HCT116 (cell line): ENCODE data around the gene PTPRC. TPM values are rescaled to one million over a fixed set of nuclear protein-coding genes. Genes with fewer than 3 reads are reported as not detected.

Source experiments
- ATAC-seq: fragments of 200-7000 bp; cut with Tn5 transposase; 2 replicates; pipeline ENCODE4 v1.9.1; 2020; ENCODE audit warnings: mild to moderate bottlenecking, moderate library complexity
- BruUV-seq: library from RNA; stranded (reverse); fragments of 400-500 nt; replicated peaks from 2 replicates; lab custom pipeline; 2021; lab: Mats Ljungman, UMichigan
- CTCF ChIA-PET: fragments of 300-600 bp; sonication (Branson Sonifier 250); formaldehyde crosslinking; loops from one replicate; lab custom pipeline; 2021; ENCODE audit warnings: antibody characterized with exemption; lab: Charles Lee
- POLR2A ChIA-PET: fragments of 300-600, 350-600 bp; sonication (Branson Sonifier 250); formaldehyde crosslinking; loops from one replicate; lab custom pipeline; 2021; ENCODE audit warnings: antibody characterized with exemption; lab: Charles Lee
- RAD21 ChIA-PET, 2 experiments: fragments of 300-600 bp; sonication (Branson Sonifier 250); formaldehyde crosslinking; loops; one replicate each; lab custom pipeline; 2023; ENCODE audit warnings: low total read pairs in 2 of 2; ENCODE audit not compliant: uncharacterized antibody in 2 of 2, unreplicated experiment in 2 of 2, low non-redundant PET in 1 of 2; lab: Charles Lee
- DNase-seq: peaks from one replicate; pipeline ENCODE4 v3.0.0-alpha.2; 2010; ENCODE audit warnings: low read depth, low spot score
- H2AFZ ChIP-seq: fragments of 200-600 bp; shearing (Covaris generic), sonication (generic); 2 replicates; pipeline ENCODE4 v1.6.1; 2017; ENCODE audit warnings: low read depth, mixed run types, mixed read lengths, antibody characterized with exemption, low read length; ENCODE audit not compliant: poor library complexity, severe bottlenecking
- H3K27ac ChIP-seq: 2 replicates; pipeline ENCODE4 v1.5.1; 2012; ENCODE audit warnings: low read depth, low read length
- H3K27me3 ChIP-seq: fragments of 200-600 bp; sonication (generic); 2 replicates; pipeline ENCODE4 v1.6.1; 2016; ENCODE audit warnings: mixed run types, low read length, mixed read lengths; ENCODE audit not compliant: insufficient read depth
- H3K36me3 ChIP-seq, 2 experiments: fragments of 200-500 bp in 1 of 2; fragments of 200-600 bp in 1 of 2; sonication (Bioruptor generic) in 1 of 2; sonication (generic) in 1 of 2; 2 replicates each; pipeline versions ENCODE4 v1.5.1 to v1.6.1; 2014 to 2016; ENCODE audit warnings: low read length in 2 of 2, inconsistent platforms in 1 of 2, mixed read lengths in 1 of 2, mixed run types in 1 of 2; ENCODE audit not compliant: insufficient read depth in 2 of 2, control insufficient read depth in 1 of 2
- H3K4me1 ChIP-seq, 2 experiments: fragments of 200-600 bp in 1 of 2; sonication (generic) in 1 of 2; 2 replicates each; pipeline versions ENCODE4 v1.5.1 to v1.6.1; 2012 to 2017; ENCODE audit warnings: low read length in 2 of 2, inconsistent platforms in 1 of 2, mild to moderate bottlenecking in 1 of 2, mixed read lengths in 1 of 2, mixed run types in 1 of 2, moderate library complexity in 1 of 2; ENCODE audit not compliant: insufficient read depth in 2 of 2, control insufficient read depth in 1 of 2
- H3K4me2 ChIP-seq: fragments of 200-600 bp; sonication (generic); 2 replicates; pipeline ENCODE4 v1.6.1; 2017; ENCODE audit warnings: mixed run types, low read length, mixed read lengths
- H3K4me3 ChIP-seq, 2 experiments: fragments of 200-600 bp in 1 of 2; sonication (generic) in 1 of 2; replicated peaks in 1 of 2; 2 replicates each; pipeline ENCODE4 v1.5.1; 2011 to 2016; ENCODE audit warnings: low read length in 2 of 2, control low read depth in 1 of 2, low read depth in 1 of 2, mild to moderate bottlenecking in 1 of 2, mixed read lengths in 1 of 2, mixed run types in 1 of 2
- H3K79me2 ChIP-seq: fragments of 200-600 bp; sonication (generic); 2 replicates; pipeline ENCODE4 v1.6.1; 2017; ENCODE audit warnings: mild to moderate bottlenecking, mixed run types, low read length, moderate library complexity, mixed read lengths; ENCODE audit not compliant: insufficient read depth
- H3K9ac ChIP-seq: fragments of 200-600 bp; sonication (generic); 2 replicates; pipeline ENCODE4 v1.6.1; 2016; ENCODE audit warnings: low read length, mixed read lengths
- H3K9me2 ChIP-seq: fragments of 200-600 bp; sonication (generic), shearing (Covaris generic); 2 replicates; pipeline ENCODE4 v1.6.1; 2017; ENCODE audit warnings: mixed run types, mild to moderate bottlenecking, moderate library complexity; ENCODE audit not compliant: insufficient read depth
- H3K9me3 ChIP-seq, 2 experiments: fragments of 200-500 bp in 1 of 2; fragments of 200-600 bp in 1 of 2; sonication (Bioruptor generic) in 1 of 2; sonication (generic) in 1 of 2; 2 replicates each; pipeline ENCODE4 v1.6.1; 2014 to 2017; ENCODE audit warnings: low read length in 2 of 2, mixed read lengths in 2 of 2, inconsistent platforms in 1 of 2, low read depth in 1 of 2, mild to moderate bottlenecking in 1 of 2, mixed run types in 1 of 2, moderate library complexity in 1 of 2; ENCODE audit not compliant: control insufficient read depth in 1 of 2, insufficient read depth in 1 of 2
- H4K20me1 ChIP-seq: fragments of 200-600 bp; sonication (generic), shearing (Covaris generic); 2 replicates; pipeline ENCODE4 v1.6.1; 2017; ENCODE audit warnings: mixed run types, mild to moderate bottlenecking, moderate library complexity; ENCODE audit not compliant: insufficient read depth
- CEBPB ChIP-seq: IDR thresholded peaks from 2 replicates; pipeline ENCODE4 v1.6.1; 2012; ENCODE audit warnings: low read depth
- CTCF ChIP-seq, 3 experiments: fragments of 200-600 bp in 1 of 3; sonication (generic) in 1 of 3; IDR thresholded peaks in 2 of 3; conservative IDR thresholded peaks in 1 of 3; 2 replicates each; pipeline ENCODE4 v1.5.1; 2012 to 2017; ENCODE audit warnings: low read depth in 2 of 3, low read length in 2 of 3, antibody characterized with exemption in 1 of 3, borderline replicate concordance in 1 of 3, control low read depth in 1 of 3, mild to moderate bottlenecking in 1 of 3, mixed read lengths in 1 of 3, mixed run types in 1 of 3, moderate library complexity in 1 of 3; ENCODE audit not compliant: insufficient read depth in 1 of 3
- EGR1 ChIP-seq: IDR thresholded peaks from 2 replicates; pipeline ENCODE4 v1.6.1; 2012; ENCODE audit warnings: low read depth
- ELF1 ChIP-seq: IDR thresholded peaks from 2 replicates; pipeline ENCODE4 v1.6.1; 2012; ENCODE audit warnings: low read depth, borderline replicate concordance
- EZH2phosphoT487 ChIP-seq: fragments of 200-600 bp; IDR thresholded peaks from 2 replicates; pipeline ENCODE4 v1.6.1; 2018; ENCODE audit warnings: antibody characterized with exemption, borderline replicate concordance
- JUND ChIP-seq: IDR thresholded peaks from 2 replicates; pipeline ENCODE4 v1.6.1; 2012
- MAX ChIP-seq: IDR thresholded peaks from 2 replicates; pipeline ENCODE4 v1.6.1; 2012
- POLR2A ChIP-seq: IDR thresholded peaks from 2 replicates; pipeline ENCODE4 v1.7.0; 2011; ENCODE audit warnings: borderline replicate concordance; ENCODE audit not compliant: insufficient read depth, insufficient read length; ENCODE audit errors: extremely low read depth
- POLR2AphosphoS5 ChIP-seq: IDR thresholded peaks from 2 replicates; pipeline ENCODE4 v1.6.1; 2011; ENCODE audit warnings: mild to moderate bottlenecking, low read depth, low read length, moderate library complexity
- SIN3A ChIP-seq: IDR thresholded peaks from 2 replicates; pipeline ENCODE4 v1.6.1; 2012; ENCODE audit warnings: low read depth
- SRF ChIP-seq: IDR thresholded peaks from 2 replicates; pipeline ENCODE4 v1.6.1; 2012; ENCODE audit warnings: low read depth
- TCF7L2 ChIP-seq: IDR thresholded peaks from 2 replicates; pipeline ENCODE4 v1.7.0; 2011; ENCODE audit warnings: borderline replicate concordance, inconsistent platforms; ENCODE audit not compliant: insufficient read depth, insufficient read length; ENCODE audit errors: extremely low read depth
- YY1 ChIP-seq: IDR thresholded peaks from 2 replicates; pipeline ENCODE4 v1.6.1; 2011; ENCODE audit warnings: low read length, low read depth, moderate library complexity, mild to moderate bottlenecking; ENCODE audit not compliant: insufficient replicate concordance; ENCODE audit errors: extremely low read depth
- ZBTB33 ChIP-seq: IDR thresholded peaks from 2 replicates; pipeline ENCODE4 v1.6.1; 2011; ENCODE audit warnings: mild to moderate bottlenecking, low read length, moderate library complexity; ENCODE audit not compliant: insufficient replicate concordance; ENCODE audit errors: extremely low read depth
- ZFX ChIP-seq: fragments of 450-650 bp; IDR thresholded peaks from 2 replicates; pipeline ENCODE4 v1.6.1; 2017
- ZNF274 ChIP-seq: fragments of 200-500 bp; sonication (Bioruptor generic); IDR thresholded peaks from 2 replicates; pipeline ENCODE4 v1.6.1; 2014; ENCODE audit warnings: mild to moderate bottlenecking, low read depth, low read length, inconsistent platforms
- intact Hi-C: fragments of 100-400 bp; cut with micrococcal nuclease; formaldehyde crosslinking; loops from 2 replicates; pipeline ENCODE4 v1.10.0; 2022
- total RNA-seq: library from RNA; stranded (reverse); gene quantifications from one replicate; pipeline ENCODE4 v1.2.1, GENCODE V29; 2021; ENCODE audit not compliant: unreplicated experiment
- TF ChIP-seq, protein P1 (sequence below): IDR thresholded peaks from 2 replicates; pipeline ENCODE4 v1.6.1; 2012; ENCODE audit warnings: low read depth
- TF ChIP-seq, protein P2 (sequence below): IDR thresholded peaks from 2 replicates; pipeline ENCODE4 v1.6.1; 2012

The PTPRC gene
- total RNA-seq, 1 experiment from 2014 or later: 1.2 TPM

DNA sequence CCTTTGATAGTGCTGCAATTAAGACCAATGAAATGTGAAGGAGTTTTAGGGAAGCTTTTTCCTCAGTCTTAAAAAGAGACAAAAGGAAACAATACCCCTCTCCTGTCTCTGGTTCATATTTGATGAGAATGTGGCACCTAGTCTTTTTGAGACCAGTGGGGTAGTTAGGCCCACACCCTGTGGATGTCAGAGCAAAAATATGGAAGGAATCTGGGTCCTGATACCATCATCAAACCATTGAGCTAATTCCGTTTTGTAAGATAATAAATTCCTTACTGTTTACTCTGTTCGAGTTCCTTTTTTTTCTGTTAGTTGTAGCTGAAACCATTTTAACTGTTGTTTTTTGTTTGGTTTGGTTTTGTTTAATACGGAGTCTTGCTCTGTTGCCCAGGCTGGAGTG lies 33.3 kb downstream of the PTPRC start (continued):
- TF ChIP-seq POLR2AphosphoS5 (no peak), TCF7L2 (no peak)

DNA sequence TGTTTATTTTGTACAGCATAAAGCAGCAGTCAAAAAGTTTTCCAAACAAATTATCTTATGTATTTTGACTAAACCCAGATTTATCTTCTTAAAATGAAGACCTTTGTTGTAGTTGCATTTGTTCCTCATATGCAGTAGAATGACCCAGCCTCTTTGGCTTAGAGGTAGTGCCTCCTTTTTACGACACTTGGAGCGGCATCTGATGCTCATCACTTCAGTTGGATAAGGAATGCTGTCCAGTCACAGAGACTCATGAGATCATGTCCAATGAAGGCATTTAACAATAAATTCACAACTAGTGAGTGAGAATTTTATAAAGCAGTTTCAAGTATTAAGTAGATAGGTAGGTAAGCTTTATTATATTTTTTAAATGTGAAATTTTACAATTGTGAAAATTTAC lies 35.2 kb downstream of the PTPRC start:
- Histone ChIP-seq H3K27me3 (no peaks in the 10 kb centered on the region), H3K4me3 (no peak overlapping the region), H4K20me1 (no peaks in the 10 kb centered on the region), H3K36me3 (no peaks in the 10 kb centered on the region), H3K79me2 (no peaks in the 10 kb centered on the region), H3K4me1 (peaks cover 3 to 10% of the 10 kb centered on the region in 2 experiments; a peak in 2 of 4 replicates), H3K9me3 (no peaks in the 10 kb centered on the region), H3K4me2 (no peak overlapping the region), H2AFZ (no peak overlapping the region), H3K9ac (no peak overlapping the region), H3K27ac (no peak overlapping the region), H3K9me2 (no peaks in the 10 kb centered on the region)
- no peak for TF ChIP-seq POLR2AphosphoS5
- TF ChIP-seq SIN3A: no peak
- TF ChIP-seq ZNF274: no peak
- TF ChIP-seq POLR2A: no peak
- TF ChIP-seq, protein P1, sequence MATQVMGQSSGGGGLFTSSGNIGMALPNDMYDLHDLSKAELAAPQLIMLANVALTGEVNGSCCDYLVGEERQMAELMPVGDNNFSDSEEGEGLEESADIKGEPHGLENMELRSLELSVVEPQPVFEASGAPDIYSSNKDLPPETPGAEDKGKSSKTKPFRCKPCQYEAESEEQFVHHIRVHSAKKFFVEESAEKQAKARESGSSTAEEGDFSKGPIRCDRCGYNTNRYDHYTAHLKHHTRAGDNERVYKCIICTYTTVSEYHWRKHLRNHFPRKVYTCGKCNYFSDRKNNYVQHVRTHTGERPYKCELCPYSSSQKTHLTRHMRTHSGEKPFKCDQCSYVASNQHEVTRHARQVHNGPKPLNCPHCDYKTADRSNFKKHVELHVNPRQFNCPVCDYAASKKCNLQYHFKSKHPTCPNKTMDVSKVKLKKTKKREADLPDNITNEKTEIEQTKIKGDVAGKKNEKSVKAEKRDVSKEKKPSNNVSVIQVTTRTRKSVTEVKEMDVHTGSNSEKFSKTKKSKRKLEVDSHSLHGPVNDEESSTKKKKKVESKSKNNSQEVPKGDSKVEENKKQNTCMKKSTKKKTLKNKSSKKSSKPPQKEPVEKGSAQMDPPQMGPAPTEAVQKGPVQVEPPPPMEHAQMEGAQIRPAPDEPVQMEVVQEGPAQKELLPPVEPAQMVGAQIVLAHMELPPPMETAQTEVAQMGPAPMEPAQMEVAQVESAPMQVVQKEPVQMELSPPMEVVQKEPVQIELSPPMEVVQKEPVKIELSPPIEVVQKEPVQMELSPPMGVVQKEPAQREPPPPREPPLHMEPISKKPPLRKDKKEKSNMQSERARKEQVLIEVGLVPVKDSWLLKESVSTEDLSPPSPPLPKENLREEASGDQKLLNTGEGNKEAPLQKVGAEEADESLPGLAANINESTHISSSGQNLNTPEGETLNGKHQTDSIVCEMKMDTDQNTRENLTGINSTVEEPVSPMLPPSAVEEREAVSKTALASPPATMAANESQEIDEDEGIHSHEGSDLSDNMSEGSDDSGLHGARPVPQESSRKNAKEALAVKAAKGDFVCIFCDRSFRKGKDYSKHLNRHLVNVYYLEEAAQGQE: no peak
- no peak for TF ChIP-seq EZH2phosphoT487
- TF ChIP-seq CTCF (IDR thresholded peaks at IDR 0.05 in 2 of 3, conservative IDR thresholded peaks at IDR 0.05 in 1 of 3; ENCODE audit: borderline replicate concordance in 1 of 3, insufficient read depth in 1 of 3, low read depth in 2 of 3, low read length in 2 of 3): no peak
- no peak for TF ChIP-seq ZFX
- no peak for TF ChIP-seq TCF7L2
- no peak for TF ChIP-seq YY1
- TF ChIP-seq JUND: no peak
- TF ChIP-seq EGR1: no peak
- no peak for TF ChIP-seq CEBPB
- no peak for TF ChIP-seq MAX
- TF ChIP-seq ZBTB33: no peak
- TF ChIP-seq, protein P2, sequence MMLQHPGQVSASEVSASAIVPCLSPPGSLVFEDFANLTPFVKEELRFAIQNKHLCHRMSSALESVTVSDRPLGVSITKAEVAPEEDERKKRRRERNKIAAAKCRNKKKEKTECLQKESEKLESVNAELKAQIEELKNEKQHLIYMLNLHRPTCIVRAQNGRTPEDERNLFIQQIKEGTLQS: no peak
- TF ChIP-seq ELF1: no peak
- no peak for TF ChIP-seq SRF
- no TSS peak for BruUV-seq
- RAD21 ChIA-PET: no interaction called here
- CTCF ChIA-PET: no interaction called here
- DNase-seq: no peak
- no peak for ATAC-seq
- intact Hi-C loops: no loop called here
- POLR2A ChIA-PET: no interaction called here
